ENCODE results near the gene AAK1. TPM values are rescaled to one million over a fixed set of nuclear protein-coding genes. Genes with fewer than 3 reads are reported as not detected.

AAK1 gene
- total and polyA plus RNA-seq, 12 donors, result 26.2 to 106 (median 68.5) TPM

DNA sequence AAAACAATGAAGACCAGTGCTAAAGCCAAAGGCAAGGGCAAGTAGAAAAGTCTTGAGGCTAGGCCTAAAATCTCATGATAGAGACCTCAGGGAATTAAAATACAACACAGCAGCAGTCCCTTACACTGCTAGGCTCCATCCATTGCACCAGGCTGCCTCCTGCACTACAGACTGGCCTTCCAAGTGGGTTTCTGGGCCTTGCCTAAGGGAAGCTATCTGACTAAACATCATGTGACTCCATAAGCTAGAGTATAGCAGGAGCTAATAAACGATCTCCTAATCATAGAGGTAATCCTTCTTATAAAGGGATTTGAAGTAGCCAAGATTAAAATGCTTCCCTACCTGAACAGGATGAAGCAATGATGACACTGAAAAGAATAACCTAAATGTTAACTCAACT is 128.7 kb downstream of the AAK1 start:
- TF ChIP-seq CTCF (IDR thresholded peaks at IDR 0.05) (no peak), POLR2A (IDR thresholded peaks at IDR 0.05) (no peak)
- Histone ChIP-seq H3K27ac (no peak overlapping the region), H3K4me3 (no peak overlapping the region), H3K9me3 (replicated peaks in 1 of 3) (no peaks in the 10 kb centered on the region), H3K27me3 (no peaks in the 10 kb centered on the region), H3K4me1 (replicated peaks in 1 of 2) (peaks cover 0 to 6% of the 10 kb centered on the region in 2 donors), H3K36me3 (replicated peaks in 1 of 2) (peaks cover 0 to 64% of the 10 kb centered on the region in 2 donors)
- WGBS, 4 donors, result 56 to 72% (median 62%) methylated on average over 1 of the region's 1 CpG
- DNase-seq, result no peak
- intact Hi-C loops (cut with DNase I), result no loop called here

DNA sequence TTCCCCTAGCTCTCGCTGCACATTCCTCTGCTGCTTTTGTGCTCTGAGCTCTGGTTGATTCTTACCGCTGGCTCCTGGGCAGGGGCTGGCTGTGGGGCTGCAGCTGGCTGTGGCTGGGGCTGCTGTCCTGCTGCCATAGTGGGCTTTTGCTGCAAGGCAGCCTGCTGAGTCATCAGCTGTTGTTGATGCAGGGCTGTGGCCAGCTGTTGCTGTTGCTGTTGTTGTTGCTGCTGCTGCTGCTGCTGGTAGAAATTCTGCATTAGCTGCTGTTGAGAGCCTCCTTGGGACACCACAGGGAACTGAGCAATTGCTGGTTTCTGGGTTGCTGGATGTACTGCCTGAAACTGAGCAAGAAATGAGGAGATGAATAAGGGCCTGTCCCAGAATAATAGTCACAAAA is 129.1 kb downstream of the AAK1 start:
- WGBS, 4 donors, result 75 to 81% (median 81%) methylated on average over 2 of the region's 2 CpGs
- TF ChIP-seq POLR2A (IDR thresholded peaks at IDR 0.05), result no peak
- TF ChIP-seq CTCF (IDR thresholded peaks at IDR 0.05), result no peak
- DNase-seq, result peak in 1 of 7 donors; percentile 70
- peaks cover 0 to 60% of the 10 kb centered on the region in 2 donors for H3K36me3 ChIP-seq (replicated peaks in 1 of 2)
- H3K4me1 ChIP-seq (replicated peaks in 1 of 2), result peaks cover 0 to 6% of the 10 kb centered on the region in 2 donors
- intact Hi-C loops (cut with DNase I), result no loop called here
- no peaks in the 10 kb centered on the region for H3K9me3 ChIP-seq (replicated peaks in 1 of 3)
- no peak overlapping the region for H3K4me3 ChIP-seq
- H3K27me3 ChIP-seq, result no peaks in the 10 kb centered on the region
- H3K27ac ChIP-seq, result no peak overlapping the region

DNA sequence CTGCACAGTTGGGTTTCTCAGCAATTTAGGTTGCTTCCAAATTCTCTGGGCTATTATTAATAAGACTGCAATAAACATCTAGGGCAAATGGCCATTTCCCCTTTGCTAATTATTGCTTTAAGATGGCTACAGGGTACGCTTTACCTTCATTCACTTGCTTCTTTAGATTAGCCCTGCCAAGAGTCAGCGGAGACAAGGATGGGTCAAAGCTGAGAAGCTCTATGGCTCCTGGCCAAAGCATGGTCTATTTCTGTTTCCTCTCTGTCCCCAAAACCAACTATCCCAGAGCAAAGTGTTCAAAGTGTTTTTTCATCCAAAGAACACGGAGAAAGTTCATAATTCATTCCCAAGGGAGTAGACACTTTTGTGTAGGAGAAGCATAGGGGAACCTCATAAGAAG is 131.1 kb downstream of the AAK1 start:
- intact Hi-C loops (cut with DNase I), result no loop called here
- H3K4me1 ChIP-seq (replicated peaks in 1 of 2), result peaks cover 0 to 6% of the 10 kb centered on the region in 2 donors
- 76 to 92% (median 87%) methylated on average over 3 of the region's 3 CpGs for WGBS, 4 donors
- H3K4me3 ChIP-seq, result no peak overlapping the region
- H3K27ac ChIP-seq, result no peak overlapping the region
- TF ChIP-seq CTCF (IDR thresholded peaks at IDR 0.05) (no peak), POLR2A (IDR thresholded peaks at IDR 0.05) (no peak)
- DNase-seq, result no peak
- peaks cover 0 to 63% of the 10 kb centered on the region in 2 donors for H3K36me3 ChIP-seq (replicated peaks in 1 of 2)
- no peaks in the 10 kb centered on the region for H3K27me3 ChIP-seq
- H3K9me3 ChIP-seq (replicated peaks in 1 of 3), result no peaks in the 10 kb centered on the region

DNA sequence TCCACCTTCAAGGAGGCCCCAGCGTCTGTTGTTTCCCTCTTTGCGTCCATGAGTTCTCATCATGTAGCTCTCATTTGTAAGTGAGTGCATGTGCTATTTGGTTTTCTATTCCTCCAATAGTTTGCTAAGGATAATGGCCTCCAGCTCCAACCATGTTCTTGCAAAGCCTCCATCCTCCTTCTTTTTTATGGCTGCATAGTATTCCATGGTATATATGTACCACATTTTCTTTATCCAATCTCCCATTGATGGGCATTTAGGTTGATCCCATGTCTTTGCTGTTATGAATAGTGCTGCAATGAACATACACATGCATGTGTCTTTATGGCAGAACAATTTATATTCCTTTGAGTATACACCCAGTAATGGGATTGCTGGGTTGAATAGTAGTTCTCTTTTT is 133.3 kb downstream of the AAK1 start:
- Histone ChIP-seq H3K4me1 (replicated peaks in 1 of 2) (peaks cover 0 to 6% of the 10 kb centered on the region in 2 donors), H3K27me3 (no peaks in the 10 kb centered on the region), H3K36me3 (replicated peaks in 1 of 2) (peaks cover 0 to 73% of the 10 kb centered on the region in 2 donors), H3K27ac (no peak overlapping the region), H3K9me3 (replicated peaks in 1 of 3) (no peaks in the 10 kb centered on the region), H3K4me3 (no peak overlapping the region)
- intact Hi-C loops (cut with DNase I), result no loop called here
- DNase-seq, result no peak
- TF ChIP-seq POLR2A (IDR thresholded peaks at IDR 0.05) (no peak), CTCF (IDR thresholded peaks at IDR 0.05) (no peak)
- 95 to 100% (median 98%) methylated on average over 2 of the region's 2 CpGs for WGBS, 4 donors

Measured in adrenal gland (tissue), 12 donors.